H1 (cell line): ENCODE measurements around the gene PDZRN3. TPM values are rescaled to one million over a fixed set of nuclear protein-coding genes. Genes with fewer than 3 reads are reported as not detected.

Source experiments
- CTCF ChIA-PET: fragments of 300-600 bp; sonication (Branson Sonifier 250); formaldehyde crosslinking; loops from one replicate; lab custom pipeline; 2021; ENCODE audit not compliant: partially characterized antibody; lab: Charles Lee
- POLR2A ChIA-PET: fragments of 300-600 bp; sonication (Branson Sonifier 250); formaldehyde crosslinking; loops from one replicate; lab custom pipeline; 2021; ENCODE audit warnings: inconsistent platforms; ENCODE audit not compliant: partially characterized antibody; lab: Charles Lee
- DNase-seq, 2 experiments: peaks; one replicate each; pipeline versions ENCODE4 v3.0.0 to v3.0.0-alpha.2; 2010 to 2022; ENCODE audit warnings: low spot score in 2 of 2, low read depth in 1 of 2, mixed read lengths in 1 of 2
- FAIRE-seq: peaks from 2 replicates; lab custom pipeline; 2011; peaks lifted over from hg19 to GRCh38; lab: Jason Lieb, UNC
- H2AFZ ChIP-seq: 2 replicates; pipeline ENCODE4 v1.8.1; 2012; ENCODE audit warnings: low read length, inconsistent platforms
- H2AK5ac ChIP-seq: 2 replicates; pipeline ENCODE4 v1.6.1; 2013; ENCODE audit warnings: low read depth, low read length
- H2BK120ac ChIP-seq: replicated peaks from 2 replicates; pipeline ENCODE3; 2013; ENCODE audit warnings: low read depth, low read length, inconsistent platforms
- H2BK12ac ChIP-seq: 2 replicates; pipeline ENCODE4 v1.6.1; 2013; ENCODE audit warnings: low read depth, low read length
- H2BK15ac ChIP-seq: 2 replicates; pipeline ENCODE4 v1.6.1; 2013; ENCODE audit warnings: low read length
- H2BK20ac ChIP-seq: 2 replicates; pipeline ENCODE4 v1.6.1; 2013; ENCODE audit warnings: low read length
- H2BK5ac ChIP-seq: 2 replicates; pipeline ENCODE4 v1.6.1; 2013; ENCODE audit warnings: low read depth, low read length
- H3K14ac ChIP-seq: 2 replicates; pipeline ENCODE4 v1.6.1; 2013; ENCODE audit warnings: inconsistent platforms; ENCODE audit not compliant: insufficient read length
- H3K18ac ChIP-seq: 2 replicates; pipeline ENCODE4 v1.6.1; 2013; ENCODE audit warnings: low read length; ENCODE audit errors: extremely low read depth
- H3K23ac ChIP-seq: 2 replicates; pipeline ENCODE4 v1.6.1; 2013; ENCODE audit warnings: inconsistent platforms; ENCODE audit not compliant: insufficient read length
- H3K23me2 ChIP-seq: 2 replicates; pipeline ENCODE4 v1.6.1; 2013; ENCODE audit warnings: low read depth, low read length
- H3K27ac ChIP-seq: 2 replicates; pipeline ENCODE4 v1.6.1; 2011; ENCODE audit warnings: low read depth, low read length, inconsistent platforms
- H3K27me3 ChIP-seq, 4 experiments: replicated peaks in 1 of 4; 1 replicate in 1 of 4; 2 replicates in 3 of 4; pipeline versions ENCODE4 v1.6.1 to v1.8.1; 2011 to 2013; ENCODE audit warnings: low read length in 3 of 4, mild to moderate bottlenecking in 3 of 4, inconsistent platforms in 2 of 4, mixed read lengths in 2 of 4, moderate library complexity in 1 of 4; ENCODE audit not compliant: control insufficient read depth in 3 of 4, insufficient read depth in 3 of 4; ENCODE audit errors: extremely low read depth in 1 of 4
- H3K36me3 ChIP-seq, 4 experiments: 2 replicates each; pipeline versions ENCODE4 v1.6.1 to v1.8.1; 2011 to 2013; ENCODE audit warnings: mild to moderate bottlenecking in 4 of 4, low read length in 3 of 4, moderate library complexity in 2 of 4, control low read depth in 1 of 4, inconsistent platforms in 1 of 4; ENCODE audit not compliant: insufficient read depth in 4 of 4, control insufficient read depth in 2 of 4
- H3K4ac ChIP-seq: replicated peaks from 2 replicates; pipeline ENCODE3; 2013; ENCODE audit warnings: low read length, low read depth, mixed read lengths, inconsistent platforms; ENCODE audit not compliant: insufficient read length
- H3K4me1 ChIP-seq, 4 experiments: replicated peaks in 1 of 4; 1 replicate in 1 of 4; 2 replicates in 3 of 4; pipeline versions ENCODE4 v1.6.1 to v1.8.1; 2011 to 2013; ENCODE audit warnings: low read length in 3 of 4, inconsistent platforms in 2 of 4, mixed read lengths in 1 of 4; ENCODE audit not compliant: insufficient read depth in 4 of 4, control insufficient read depth in 3 of 4
- H3K4me2 ChIP-seq, 2 experiments: 2 replicates each; pipeline versions ENCODE4 v1.6.1 to v1.8.1; 2011 to 2013; ENCODE audit warnings: low read depth in 2 of 2, low read length in 2 of 2, control low read depth in 1 of 2, inconsistent platforms in 1 of 2, mild to moderate bottlenecking in 1 of 2; ENCODE audit not compliant: insufficient read depth in 1 of 2
- H3K4me3 ChIP-seq, 4 experiments: fragments of 200-600, 300-600 bp in 1 of 4; sonication (generic), shearing (Covaris generic), sonication (Bioruptor Twin) in 1 of 4; 2 replicates each; pipeline versions ENCODE4 v1.5.1 to v1.8.1; 2011 to 2016; ENCODE audit warnings: low read length in 4 of 4, low read depth in 3 of 4, control low read depth in 2 of 4, inconsistent platforms in 2 of 4, mild to moderate bottlenecking in 2 of 4, mixed read lengths in 1 of 4, moderate library complexity in 1 of 4; ENCODE audit not compliant: insufficient read depth in 2 of 4; ENCODE audit errors: extremely low read depth in 1 of 4
- H3K56ac ChIP-seq: replicated peaks from 2 replicates; pipeline ENCODE3; 2013; ENCODE audit warnings: low read depth, mild to moderate bottlenecking, mixed read lengths, low read length, inconsistent platforms; ENCODE audit not compliant: insufficient read length
- H3K79me1 ChIP-seq: 2 replicates; pipeline ENCODE4 v1.6.1; 2013; ENCODE audit warnings: low read depth, low read length, control low read depth
- H3K79me2 ChIP-seq, 2 experiments: 2 replicates each; pipeline versions ENCODE4 v1.6.1 to v1.8.1; 2012 to 2013; ENCODE audit warnings: low read length in 2 of 2, mild to moderate bottlenecking in 2 of 2, inconsistent platforms in 1 of 2; ENCODE audit not compliant: insufficient read depth in 2 of 2, control insufficient read depth in 1 of 2
- H3K9ac ChIP-seq, 4 experiments: replicated peaks in 1 of 4; 1 replicate in 1 of 4; 2 replicates in 3 of 4; pipeline versions ENCODE4 v1.6.1 to v1.8.1; 2011 to 2013; ENCODE audit warnings: low read depth in 3 of 4, low read length in 3 of 4, control low read depth in 2 of 4, mild to moderate bottlenecking in 2 of 4, moderate library complexity in 2 of 4, inconsistent platforms in 1 of 4; ENCODE audit errors: extremely low read depth in 1 of 4
- H3K9me3 ChIP-seq, 2 experiments: 2 replicates each; pipeline versions ENCODE4 v1.6.1 to v1.8.1; 2012 to 2013; ENCODE audit warnings: mild to moderate bottlenecking in 2 of 2, moderate library complexity in 2 of 2, control low read depth in 1 of 2, inconsistent platforms in 1 of 2, low read depth in 1 of 2, low read length in 1 of 2, mixed read lengths in 1 of 2; ENCODE audit not compliant: insufficient read depth in 2 of 2
- H4K20me1 ChIP-seq, 2 experiments: replicated peaks in 1 of 2; 2 replicates each; pipeline versions ENCODE3 to v1.8.1; 2011 to 2013; ENCODE audit warnings: inconsistent platforms in 2 of 2, low read length in 2 of 2, mild to moderate bottlenecking in 1 of 2; ENCODE audit not compliant: insufficient read depth in 2 of 2, control insufficient read depth in 1 of 2
- H4K5ac ChIP-seq: 2 replicates; pipeline ENCODE4 v1.6.1; 2013; ENCODE audit warnings: low read length, low read depth, mixed read lengths, inconsistent platforms; ENCODE audit not compliant: insufficient read length
- H4K8ac ChIP-seq: 2 replicates; pipeline ENCODE4 v1.8.0; 2013; ENCODE audit warnings: mild to moderate bottlenecking, moderate library complexity, low read length, inconsistent platforms; ENCODE audit not compliant: insufficient read depth; ENCODE audit errors: extremely low read depth
- H4K91ac ChIP-seq: replicated peaks from 2 replicates; pipeline ENCODE3; 2013; ENCODE audit warnings: low read length, mixed read lengths, inconsistent platforms; ENCODE audit not compliant: insufficient read length
- KDM4A ChIP-seq: IDR thresholded peaks from one replicate; pipeline ENCODE4 v1.7.1; 2012; ENCODE audit warnings: low read depth, mild to moderate bottlenecking, moderate library complexity, low read length, inconsistent platforms; ENCODE audit not compliant: severe bottlenecking
- WGBS, 2 experiments: shearing (Covaris generic) in 1 of 2; methylation state at CpG; one replicate each; pipeline versions ENCODE4 v1.1.6 to v1.1.7; 2013 to 2015; ENCODE audit warnings: low lambda C conversion rate in 2 of 2, mixed read lengths in 2 of 2, inconsistent platforms in 1 of 2, low coverage in 1 of 2, missing lambda C conversion rate in 1 of 2; ENCODE audit not compliant: insufficient replicate concordance in 2 of 2, insufficient coverage in 1 of 2, insufficient read length in 1 of 2; ENCODE audit errors: extremely low coverage in 1 of 2, missing lambda C conversion rate in 1 of 2; 5-methylcytosine and 5-hydroxymethylcytosine counted together
- polyA plus RNA-seq, 7 experiments: library from polyadenylated mRNA; depleted of rRNA in 3 of 7; stranded (reverse) in 5 of 7; unstranded in 2 of 7; fragments of >200 nt in 5 of 7; fragments of 200-250 nt in 2 of 7; gene quantifications; 1 replicate in 5 of 7; 2 replicates in 1 of 7; 4 replicates in 1 of 7; pipeline versions ENCODE4 v1.2.1 to v1.2.3, GENCODE V29; 2011 to 2013; ENCODE audit warnings: missing spikeins in 2 of 7, mixed read lengths in 2 of 7
- total RNA-seq: library from RNA; stranded (reverse); fragmentation: NEBNext Ultra II Directional; extraction: Animal tissue kit (Norgen Biotek cat#: 25700); gene quantifications from 2 replicates; pipeline ENCODE4 v1.2.1, GENCODE V29; 2021

The PDZRN3 gene
- total and polyA plus RNA-seq, 2 of the 8 experiments (the other 6 are each of a cell fraction or from before 2014, with no cell fraction given), result 4.2 to 20.5 TPM

DNA sequence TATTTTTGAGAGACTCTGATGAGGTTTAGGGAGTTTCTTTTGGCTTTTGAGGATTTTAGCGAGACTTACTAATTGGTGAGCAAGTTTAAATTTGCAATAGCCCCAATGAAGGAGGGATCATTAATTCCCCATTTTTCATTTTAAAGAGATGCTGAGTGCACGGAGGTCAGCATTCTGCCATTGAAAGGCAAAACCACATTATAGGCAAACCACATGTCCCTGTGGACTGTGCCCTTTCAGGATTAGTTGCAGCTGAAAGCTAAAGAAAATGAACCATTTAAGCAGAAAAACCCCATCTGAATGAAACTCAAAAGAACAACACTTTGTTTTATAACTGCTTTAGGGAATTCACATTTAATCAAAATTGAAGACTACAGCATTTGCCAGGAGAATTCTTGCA lies 246.5 kb downstream of the PDZRN3 start:
- H3K14ac ChIP-seq, result no peak overlapping the region
- H4K8ac ChIP-seq, result no peak overlapping the region
- H2BK5ac ChIP-seq, result no peak overlapping the region
- H3K4me1 ChIP-seq, result no peaks in the 10 kb centered on the region
- no peak overlapping the region for H3K4me2 ChIP-seq
- no peak overlapping the region for H3K4ac ChIP-seq
- DNase-seq, result no peak
- no peaks in the 10 kb centered on the region for H3K79me1 ChIP-seq
- no peak overlapping the region for H3K27ac ChIP-seq
- H4K20me1 ChIP-seq, result no peaks in the 10 kb centered on the region
- H3K23ac ChIP-seq, result no peak overlapping the region
- H2BK120ac ChIP-seq, result no peak overlapping the region
- H3K23me2 ChIP-seq, result no peaks in the 10 kb centered on the region
- ChIA-PET POLR2A (no interaction called here), CTCF (no interaction called here)
- no peak overlapping the region for H4K91ac ChIP-seq
- TF ChIP-seq KDM4A, result no peak
- H3K27me3 ChIP-seq, result no peaks in the 10 kb centered on the region
- no peak overlapping the region for H2BK12ac ChIP-seq
- no peak overlapping the region for H2BK20ac ChIP-seq
- H3K9ac ChIP-seq, result no peak overlapping the region
- peaks cover 0 to 2% (median 0%) of the 10 kb centered on the region in 4 experiments; a peak in 2 of 8 replicates for H3K36me3 ChIP-seq
- no peak overlapping the region for H3K18ac ChIP-seq
- no peak overlapping the region for H2BK15ac ChIP-seq
- H2AK5ac ChIP-seq, result no peak overlapping the region
- FAIRE-seq, result no peak
- H3K9me3 ChIP-seq, result peaks cover 11 to 19% of the 10 kb centered on the region in 2 experiments
- no peaks in the 10 kb centered on the region for H3K79me2 ChIP-seq
- no peak overlapping the region for H4K5ac ChIP-seq
- 94% methylated on average over 2 of the region's 2 CpGs; no CpG with 5 or more reads in 1 of the 2 experiments for WGBS, 2 experiments
- H2AFZ ChIP-seq, result no peak overlapping the region
- H3K56ac ChIP-seq, result no peak overlapping the region
- no peak overlapping the region for H3K4me3 ChIP-seq
